HG03159 (cell line): Measurements from ENCODE around the gene MAPKAP1.
"Not testable (repeated sequence)": the region's sequence is repeated elsewhere in the genome, so short reads cannot be mapped to it uniquely, and the experiment has no call there.

ENCODE experiments used
- ATAC-seq: cut with Tn5 transposase; IDR thresholded peaks from one replicate; pipeline ENCODE4 v1.9.1; 2021; ENCODE audit warnings: mild to moderate bottlenecking, moderate library complexity; ENCODE audit not compliant: unreplicated experiment

MAPKAP1 gene

DNA sequence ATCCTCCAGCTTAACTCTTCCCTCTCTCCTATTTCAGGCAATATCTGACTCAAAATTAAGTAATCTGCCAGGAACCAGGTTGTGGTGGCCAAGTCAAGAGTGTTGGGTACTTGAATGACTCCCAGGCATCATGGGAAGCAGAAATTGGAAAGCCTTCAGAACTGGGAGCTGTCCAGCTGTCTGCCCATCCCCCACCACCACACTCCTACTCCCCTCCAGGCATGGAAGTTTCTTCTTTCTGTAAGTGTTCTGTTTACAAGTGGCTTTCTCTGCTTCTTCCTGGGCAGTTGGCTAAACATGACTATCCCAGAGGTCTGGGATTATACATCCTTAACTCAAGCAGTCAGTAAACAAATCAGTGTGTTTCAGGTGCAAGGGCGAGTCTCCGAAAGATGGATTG lies 25.6 kb upstream of the MAPKAP1 start:
- no peak for ATAC-seq

DNA sequence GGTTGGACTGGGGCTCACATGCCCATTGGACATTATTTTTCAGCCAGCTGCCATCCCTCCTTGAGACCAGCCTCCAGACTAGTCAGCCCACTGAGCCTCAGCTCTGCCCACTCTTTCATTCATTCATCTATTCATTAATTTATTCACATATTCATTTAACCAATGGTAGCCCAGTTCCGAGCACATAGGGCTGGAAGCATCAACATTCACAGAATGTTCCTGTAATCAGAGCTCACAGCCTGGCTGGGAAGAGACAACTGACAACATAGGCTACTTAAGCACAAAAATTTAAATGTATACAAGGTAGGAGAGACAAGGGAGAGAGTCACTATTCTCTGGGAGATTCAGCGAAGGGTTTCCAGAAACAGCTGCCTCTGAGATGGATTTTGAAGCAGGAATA lies 23.2 kb upstream of the MAPKAP1 start:
- no peak for ATAC-seq

DNA sequence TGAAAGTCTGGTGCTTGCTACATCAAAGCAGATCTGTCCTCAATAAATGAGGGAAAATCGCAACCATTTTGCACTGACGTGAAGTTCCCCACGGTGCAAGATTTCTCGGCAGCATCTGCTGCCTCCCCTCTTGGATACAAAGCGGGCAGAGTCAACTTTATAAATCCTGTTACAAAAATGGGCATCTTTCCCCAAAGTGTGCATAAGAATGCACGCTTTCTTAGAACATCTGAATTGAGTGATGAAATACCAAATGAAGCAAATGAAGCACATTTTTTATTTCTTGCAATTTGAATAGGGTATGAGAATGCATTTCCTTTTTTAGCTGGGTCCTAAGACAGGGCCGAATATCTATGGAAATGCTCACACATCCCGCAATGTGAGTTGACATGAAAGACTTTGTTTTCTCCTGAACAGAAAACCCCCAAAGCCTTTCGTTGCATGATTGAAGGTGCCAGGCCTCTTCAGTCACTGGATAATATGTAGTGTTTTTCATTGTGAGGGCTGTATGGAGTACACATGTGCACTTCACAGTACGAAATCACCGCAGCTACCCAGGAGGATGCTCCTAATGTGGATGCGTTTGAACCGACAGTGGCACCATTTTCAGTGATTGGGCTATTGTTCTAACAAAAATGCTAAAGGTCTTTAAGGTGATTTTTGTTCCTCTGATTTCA lies 19.6 kb upstream of the MAPKAP1 start:
- no peak for ATAC-seq

DNA sequence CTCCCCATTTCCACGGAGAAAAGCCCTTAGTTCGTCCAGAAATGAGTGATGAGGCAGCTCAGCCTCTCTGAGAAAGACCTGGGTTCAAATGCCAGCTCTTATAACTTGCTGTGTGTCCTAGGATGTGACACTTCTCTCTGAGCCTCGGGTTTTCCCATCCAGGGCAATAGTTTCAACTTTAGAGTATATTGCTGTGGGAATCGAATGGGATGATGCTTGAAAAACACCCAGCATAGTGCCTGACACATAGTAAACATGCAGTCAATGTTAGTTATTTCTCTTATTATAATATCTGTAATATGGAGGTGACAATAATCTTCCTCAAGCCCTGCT lies 430 bp upstream of the MAPKAP1 start:
- ATAC-seq: no peak

DNA sequence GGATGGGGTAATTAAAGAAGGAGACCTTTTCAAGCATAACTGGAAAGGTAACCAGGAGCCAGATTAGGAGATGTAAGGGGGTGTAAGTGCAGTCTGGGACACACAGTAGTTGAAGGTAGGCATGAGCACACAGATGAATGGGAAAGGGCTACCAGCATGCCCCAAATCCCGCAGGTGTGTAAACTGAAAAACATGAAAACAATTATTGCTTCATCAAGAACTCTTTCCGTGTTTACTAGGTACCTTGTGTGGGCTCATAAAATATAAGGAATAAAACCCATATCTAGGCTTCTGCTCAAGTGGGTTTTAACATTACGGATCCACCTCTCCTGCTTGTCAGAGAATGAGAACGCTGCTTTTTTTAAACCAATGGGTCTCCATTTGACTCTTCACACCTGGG lies 1.1 kb downstream of the MAPKAP1 start:
- no peak for ATAC-seq

DNA sequence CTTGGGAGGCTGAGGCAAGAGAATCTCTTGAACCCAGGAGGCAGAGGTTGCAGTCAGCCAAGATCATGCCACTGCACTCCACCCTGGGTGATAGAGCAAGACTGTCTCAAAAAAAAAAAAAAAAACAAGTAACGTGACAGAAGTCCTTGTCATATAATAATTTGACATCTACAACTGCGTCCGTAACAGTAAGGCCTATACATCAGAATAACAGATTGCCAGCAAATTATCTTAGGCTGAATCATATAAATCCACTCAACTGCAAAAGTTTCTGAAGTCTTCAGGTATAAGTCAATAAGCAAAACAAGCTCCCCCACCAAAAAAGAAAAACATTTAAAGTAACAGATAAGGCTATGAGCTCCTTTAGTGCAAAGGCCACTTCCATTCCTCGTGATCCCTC lies 3.3 kb downstream of the MAPKAP1 start:
- no peak for ATAC-seq

DNA sequence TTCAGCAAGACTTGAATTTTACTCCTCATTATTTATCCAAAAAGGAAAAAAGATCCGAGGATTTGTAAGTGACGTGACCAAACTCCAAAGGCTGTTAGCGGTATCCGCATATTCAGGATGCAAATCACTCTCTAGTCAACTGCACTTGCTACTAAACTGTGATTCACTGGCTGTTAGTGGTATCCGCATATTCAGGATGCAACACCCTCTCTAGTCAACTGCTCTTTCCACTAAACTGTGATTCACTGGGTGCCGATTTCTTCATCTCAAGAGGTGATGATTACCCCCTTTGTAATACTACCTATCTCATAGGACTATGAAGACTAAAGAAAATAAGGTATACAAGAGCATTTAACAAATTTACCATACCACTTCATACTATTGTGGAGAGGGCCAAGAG lies 5.7 kb downstream of the MAPKAP1 start:
- no peak for ATAC-seq

DNA sequence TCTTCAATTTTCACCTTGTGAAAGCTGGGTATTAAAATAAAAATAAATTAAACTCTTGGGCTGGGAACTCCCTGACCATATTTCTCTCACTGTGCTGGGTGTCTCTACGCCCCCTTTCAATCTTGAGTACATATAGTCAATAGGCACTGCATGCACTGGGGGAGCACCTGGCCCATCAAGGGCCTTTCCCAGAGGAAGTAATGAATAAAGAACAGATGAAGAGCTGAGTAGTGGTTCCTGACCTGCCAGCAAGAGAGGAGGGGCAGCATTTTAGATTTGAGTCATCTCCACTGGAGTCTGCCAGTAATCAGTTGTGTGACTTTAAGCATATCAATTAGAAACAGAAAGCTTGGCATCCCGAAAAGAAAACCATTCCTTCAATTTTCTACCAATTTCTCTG lies 6.2 kb downstream of the MAPKAP1 start:
- ATAC-seq: peak; percentile 89

DNA sequence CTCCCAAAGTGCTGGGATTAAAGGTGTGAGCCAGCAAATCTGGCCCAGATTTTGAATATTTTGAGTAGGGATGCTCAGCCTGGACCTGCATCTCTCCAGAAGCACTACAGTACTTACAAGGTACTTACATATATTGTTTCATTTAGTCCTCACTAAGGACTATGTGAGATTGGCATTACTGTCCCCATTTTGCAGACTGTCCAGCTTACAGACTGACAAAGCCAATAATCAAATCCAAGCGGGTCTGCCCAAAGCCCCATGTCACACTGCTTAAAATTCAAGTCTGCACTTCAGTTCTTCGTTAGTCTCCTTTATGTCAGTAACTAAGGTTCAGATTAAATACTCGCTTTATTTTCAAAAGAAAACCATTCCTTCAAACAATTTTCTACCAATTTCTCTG lies 7.1 kb downstream of the MAPKAP1 start:
- no peak for ATAC-seq

DNA sequence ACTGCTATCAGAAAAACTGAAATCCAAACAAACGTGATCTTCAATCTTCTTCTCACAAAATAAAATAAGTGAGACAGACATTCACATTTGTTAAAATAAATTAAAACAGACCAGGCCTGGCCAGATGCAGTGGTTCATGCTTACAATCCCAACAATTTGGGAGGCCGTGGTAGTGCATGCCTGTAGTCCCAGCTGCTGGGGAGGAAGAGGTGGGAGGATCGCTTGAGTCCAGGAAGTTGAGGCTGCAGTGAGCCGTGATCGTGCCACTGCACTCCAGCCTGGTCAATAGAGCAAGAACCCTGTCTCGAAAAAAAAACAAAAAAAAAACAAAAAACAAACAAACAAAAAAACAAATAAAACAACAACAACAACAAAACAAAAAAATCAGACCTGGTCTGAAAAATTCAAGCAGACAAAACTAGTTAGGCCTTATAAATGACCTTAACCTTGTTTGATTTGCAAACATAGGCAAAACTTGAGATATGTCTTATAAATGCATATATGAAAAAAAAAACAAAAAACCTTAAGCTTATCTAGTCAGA lies 10.8 kb downstream of the MAPKAP1 start:
- no peak for ATAC-seq

DNA sequence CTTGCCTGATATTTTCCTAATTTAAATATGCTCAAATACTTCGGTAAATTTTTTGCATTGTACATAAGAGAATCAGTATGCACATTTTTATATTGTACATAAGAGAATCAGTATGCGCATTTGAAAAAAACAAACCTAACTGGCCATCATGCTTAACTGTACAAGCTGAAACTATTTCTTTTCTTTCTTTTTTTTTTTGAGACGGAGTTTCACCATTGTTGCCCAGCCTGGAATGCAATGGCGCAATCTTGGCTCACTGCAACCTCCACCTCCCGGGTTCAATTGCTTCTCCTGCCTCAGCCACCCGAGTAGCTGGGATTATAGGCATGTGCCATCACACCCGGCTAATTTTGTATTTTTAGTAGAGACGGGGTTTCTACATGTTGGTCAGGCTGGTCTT lies 11.5 kb downstream of the MAPKAP1 start:
- not testable (repeated sequence) for ATAC-seq

DNA sequence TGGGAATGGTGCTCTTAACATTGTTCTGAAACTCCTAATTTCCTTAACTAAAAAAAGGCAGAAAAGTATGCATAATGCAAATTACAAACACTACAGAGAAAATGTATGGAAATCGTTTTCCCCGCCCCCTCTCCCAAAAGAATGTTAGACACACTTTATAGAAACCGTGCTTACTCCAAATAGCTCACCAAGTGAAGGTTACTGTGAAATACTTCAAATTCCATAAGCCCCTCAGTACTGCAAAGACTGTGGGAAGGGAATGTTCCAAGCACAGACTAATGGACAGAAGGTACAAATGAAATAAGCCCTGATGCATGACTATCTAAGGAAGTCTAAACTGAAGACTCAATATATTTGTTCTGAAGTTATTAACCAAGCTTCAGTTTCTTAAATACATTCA lies 12.5 kb downstream of the MAPKAP1 start:
- ATAC-seq: no peak

DNA sequence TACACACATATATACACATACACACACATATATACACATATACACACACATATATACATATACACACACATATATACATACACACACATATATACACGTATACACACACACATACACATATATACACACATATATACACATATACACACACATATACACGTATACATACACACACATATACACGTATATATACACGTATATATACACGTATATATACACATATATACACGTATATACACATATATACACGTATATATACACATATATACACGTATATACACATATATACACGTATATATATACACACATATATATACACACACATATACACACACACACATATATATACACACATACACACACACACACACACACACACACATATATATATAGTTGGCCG lies 13.5 kb downstream of the MAPKAP1 start:
- ATAC-seq: not testable (repeated sequence)

DNA sequence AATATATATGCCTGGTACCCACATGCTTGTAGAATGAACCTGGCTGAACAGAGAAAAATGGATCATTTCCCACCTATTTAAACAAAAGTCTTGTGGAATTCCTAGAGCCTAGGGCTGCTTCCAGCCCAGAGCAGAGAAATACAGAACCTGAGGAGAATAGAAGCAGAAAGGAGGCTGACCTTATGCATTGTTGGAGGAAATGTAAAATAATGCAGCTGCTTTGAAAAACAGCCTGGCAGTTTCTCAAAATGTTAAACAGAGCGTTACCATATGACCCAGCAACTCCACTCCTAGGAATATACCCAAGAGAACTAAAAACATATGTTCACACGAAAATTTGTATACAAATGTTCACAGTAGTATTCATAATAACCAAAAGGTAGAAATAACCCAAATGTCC lies 15.1 kb downstream of the MAPKAP1 start:
- no peak for ATAC-seq

DNA sequence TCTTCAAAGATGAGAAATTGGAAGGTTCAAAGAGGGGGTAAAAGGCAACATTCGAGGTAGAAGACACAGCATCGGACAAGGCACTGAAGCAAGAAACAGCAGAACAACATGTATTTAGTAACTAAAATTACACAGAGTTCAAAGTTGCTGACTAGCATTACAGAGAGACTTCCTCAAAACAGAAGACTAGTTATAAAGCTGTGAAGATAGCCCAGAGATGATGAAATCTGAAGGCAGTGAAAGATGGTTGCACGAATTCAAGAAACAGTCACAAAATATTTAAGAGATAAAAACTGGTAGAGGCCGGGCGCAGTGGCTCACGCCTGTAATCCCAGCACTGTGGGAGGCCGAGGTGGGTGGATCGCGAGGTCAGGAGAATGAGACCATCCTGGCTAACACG lies 16.3 kb downstream of the MAPKAP1 start:
- ATAC-seq: no peak

DNA sequence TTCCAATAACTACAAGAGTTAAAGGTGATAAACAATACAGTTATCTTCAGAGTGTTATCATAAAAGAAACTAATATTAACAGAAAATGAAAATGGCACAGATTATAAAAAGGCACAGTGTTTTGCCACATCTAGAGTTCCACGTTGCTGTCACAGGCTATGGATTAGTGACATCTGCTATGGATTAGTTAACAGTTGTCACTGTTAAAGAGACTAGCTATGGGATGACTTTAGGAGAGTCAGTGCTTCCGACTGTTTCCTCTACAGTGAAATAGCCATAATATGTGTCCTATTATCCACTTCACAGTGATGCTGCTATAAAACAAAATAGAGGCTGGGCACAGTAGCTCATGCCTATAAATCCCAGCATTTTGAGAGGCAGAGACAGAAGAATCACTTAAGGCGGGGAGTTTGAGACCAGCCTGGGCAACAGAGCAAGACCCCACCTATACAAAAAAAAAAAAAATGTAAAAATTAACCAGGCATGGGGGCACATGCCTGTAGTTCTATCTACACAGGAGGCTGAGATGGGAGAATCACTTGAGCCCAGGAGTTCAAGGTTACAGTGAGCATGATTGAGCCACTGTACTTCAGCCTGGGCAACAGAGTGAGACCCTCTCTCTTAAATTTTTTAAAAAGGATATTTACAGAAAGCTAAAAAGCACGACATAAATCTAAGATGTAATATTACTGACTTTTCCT lies 19.7 kb downstream of the MAPKAP1 start:
- ATAC-seq: no peak

DNA sequence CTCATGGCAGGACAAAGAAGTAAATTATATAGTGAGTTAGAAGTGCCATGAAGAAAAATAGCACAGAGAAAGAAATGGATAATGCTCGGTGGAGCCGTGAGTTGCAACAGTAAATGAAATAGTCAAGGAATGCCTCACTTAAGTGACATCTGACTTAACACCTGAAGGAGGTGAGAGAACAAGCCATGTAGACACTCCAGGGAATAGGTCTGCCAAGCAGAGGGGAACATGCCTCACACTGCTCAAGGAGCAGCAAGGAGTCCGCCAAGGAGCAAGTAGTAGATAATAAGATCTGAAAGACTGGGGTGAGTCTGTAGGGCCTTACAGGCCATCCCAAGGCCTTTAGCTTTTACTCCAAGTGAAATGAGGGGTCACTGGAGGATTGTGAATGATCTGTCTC lies 21.8 kb downstream of the MAPKAP1 start:
- no peak for ATAC-seq

DNA sequence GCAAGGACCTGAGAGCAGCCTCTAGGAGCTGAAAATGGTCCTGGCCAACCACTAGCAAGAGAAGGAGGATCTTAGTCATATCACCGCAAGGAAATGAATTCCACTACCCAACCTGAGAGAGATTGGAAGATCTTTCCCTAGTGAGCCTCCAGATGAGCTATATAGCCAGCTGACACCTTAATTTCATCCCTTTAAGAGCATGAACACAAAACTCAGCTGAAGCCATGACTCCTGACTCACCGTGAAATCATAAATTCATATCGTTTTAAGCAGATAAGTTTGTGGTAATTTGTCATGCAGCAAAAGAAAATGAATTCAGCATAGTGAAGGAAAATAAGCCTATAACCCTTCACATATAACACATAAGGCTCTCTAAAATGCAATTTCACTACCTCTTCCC lies 23.5 kb downstream of the MAPKAP1 start:
- ATAC-seq: no peak

DNA sequence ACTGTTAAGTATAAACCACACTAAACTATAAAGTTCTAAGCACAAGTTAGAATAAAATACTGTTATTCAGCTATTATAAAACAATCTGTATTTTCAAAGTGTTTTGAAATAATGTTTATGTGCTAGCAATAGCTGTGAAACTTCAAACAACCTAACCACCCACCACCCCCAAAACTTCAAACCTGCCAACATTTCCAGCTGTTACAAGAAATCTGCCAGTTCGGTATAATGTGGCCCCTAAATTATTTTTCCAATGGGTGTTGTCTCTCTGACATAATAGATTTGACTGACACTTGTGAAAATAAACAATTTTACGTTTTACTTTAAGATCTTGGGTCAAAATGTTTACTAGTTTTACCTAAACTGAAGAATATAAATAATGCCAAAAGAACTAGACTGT lies 24.7 kb downstream of the MAPKAP1 start:
- ATAC-seq: no peak

DNA sequence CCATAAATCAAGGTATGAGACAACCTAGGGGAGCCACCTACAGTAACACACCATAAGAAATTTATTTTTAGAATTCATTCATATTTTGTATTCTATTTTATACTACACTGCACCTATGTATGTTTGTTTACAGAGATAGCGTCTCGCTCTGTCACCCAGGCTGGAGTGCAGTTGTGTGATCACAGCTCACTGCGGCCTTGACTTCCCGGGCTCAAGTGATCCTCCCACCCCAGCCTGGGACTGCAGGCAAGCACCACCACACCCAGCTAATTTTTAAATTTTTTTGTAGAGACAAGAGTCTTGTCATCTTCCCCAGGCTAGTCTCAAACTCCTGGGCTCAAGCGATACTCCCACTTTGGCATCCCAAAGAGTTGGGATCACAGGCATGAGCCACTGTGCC lies 25.4 kb downstream of the MAPKAP1 start:
- ATAC-seq: no peak

DNA sequence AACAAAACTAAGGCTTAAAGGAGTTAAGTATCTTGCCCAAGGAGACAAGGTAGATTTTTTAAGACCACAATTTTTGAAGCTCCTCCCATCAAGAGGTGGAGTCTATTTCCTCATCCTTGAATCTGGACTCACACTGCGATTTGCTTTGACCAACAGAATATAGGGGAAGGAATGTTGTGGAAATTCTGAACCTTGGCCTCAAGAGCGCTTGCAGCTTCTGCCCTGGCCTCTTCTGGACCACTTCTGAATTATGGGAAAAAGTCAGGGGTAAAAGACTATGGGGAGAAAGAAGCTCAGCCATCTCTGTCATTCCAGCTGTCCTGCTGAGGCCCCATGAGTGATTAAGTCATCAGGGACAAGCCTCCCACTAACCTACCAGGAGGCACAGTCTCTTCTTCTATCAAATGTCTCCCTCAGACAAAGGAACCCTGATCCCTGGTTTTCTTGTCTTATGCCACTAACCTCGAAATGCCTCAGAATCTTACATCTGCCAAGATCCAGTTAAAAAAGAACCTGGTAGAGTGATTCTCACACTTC lies 25.9 kb downstream of the MAPKAP1 start:
- no peak for ATAC-seq

DNA sequence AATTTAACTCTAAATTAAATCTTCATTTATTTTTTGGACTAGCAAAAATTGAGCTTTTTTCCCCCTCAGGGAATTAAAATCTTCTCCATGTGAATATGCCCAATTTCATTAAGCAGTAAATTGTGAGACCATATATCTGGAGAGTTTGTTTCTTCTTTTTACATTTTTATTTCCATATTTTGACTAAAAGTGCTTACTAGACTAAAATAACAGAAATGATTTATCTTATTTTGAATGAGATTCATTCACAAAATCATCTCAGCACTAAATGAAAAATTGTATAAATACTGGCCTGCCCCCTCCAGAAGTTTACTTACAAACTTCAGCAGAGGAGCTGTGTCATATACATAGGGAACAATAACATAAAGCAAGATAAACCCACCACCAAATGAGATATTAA lies 26.6 kb downstream of the MAPKAP1 start:
- no peak for ATAC-seq
